Measurements from ENCODE around the gene UBQLN4.

DNA sequence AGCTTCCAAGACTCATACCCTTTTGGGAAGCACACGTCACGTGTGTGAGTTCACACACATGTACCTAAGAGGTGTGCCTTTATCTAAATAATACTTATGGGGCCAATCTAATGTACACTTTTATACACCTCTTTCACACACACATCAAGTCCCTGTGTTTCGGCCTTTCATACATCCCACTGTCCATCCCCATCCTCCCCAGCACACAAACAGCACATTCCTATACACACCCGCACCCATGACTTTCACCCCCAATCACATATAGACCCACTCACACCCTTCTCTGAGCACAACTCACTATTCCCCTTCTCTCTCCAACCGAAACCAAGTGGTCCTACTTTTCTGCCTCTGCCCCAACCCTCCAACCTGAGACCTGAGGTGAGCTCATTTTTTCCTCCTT, 25.1 kb upstream of the UBQLN4 start:
- TF ChIP-seq, protein P1, sequence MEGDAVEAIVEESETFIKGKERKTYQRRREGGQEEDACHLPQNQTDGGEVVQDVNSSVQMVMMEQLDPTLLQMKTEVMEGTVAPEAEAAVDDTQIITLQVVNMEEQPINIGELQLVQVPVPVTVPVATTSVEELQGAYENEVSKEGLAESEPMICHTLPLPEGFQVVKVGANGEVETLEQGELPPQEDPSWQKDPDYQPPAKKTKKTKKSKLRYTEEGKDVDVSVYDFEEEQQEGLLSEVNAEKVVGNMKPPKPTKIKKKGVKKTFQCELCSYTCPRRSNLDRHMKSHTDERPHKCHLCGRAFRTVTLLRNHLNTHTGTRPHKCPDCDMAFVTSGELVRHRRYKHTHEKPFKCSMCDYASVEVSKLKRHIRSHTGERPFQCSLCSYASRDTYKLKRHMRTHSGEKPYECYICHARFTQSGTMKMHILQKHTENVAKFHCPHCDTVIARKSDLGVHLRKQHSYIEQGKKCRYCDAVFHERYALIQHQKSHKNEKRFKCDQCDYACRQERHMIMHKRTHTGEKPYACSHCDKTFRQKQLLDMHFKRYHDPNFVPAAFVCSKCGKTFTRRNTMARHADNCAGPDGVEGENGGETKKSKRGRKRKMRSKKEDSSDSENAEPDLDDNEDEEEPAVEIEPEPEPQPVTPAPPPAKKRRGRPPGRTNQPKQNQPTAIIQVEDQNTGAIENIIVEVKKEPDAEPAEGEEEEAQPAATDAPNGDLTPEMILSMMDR (conservative IDR thresholded peaks at IDR 0.05; ENCODE audit: low read length): no peak
- TF ChIP-seq EZH2phosphoT487 (IDR thresholded peaks at IDR 0.05; ENCODE audit: borderline replicate concordance, low read depth, low read length): no peak
